BJ (cell line): ENCODE results near the gene S100A7. TPM values are rescaled to one million over a fixed set of nuclear protein-coding genes. Genes with fewer than 3 reads are reported as not detected.

ENCODE experiments used
- CTCF ChIA-PET: fragments of 350-600 bp; formaldehyde crosslinking; extraction: SDS; loops from one replicate; lab custom pipeline; 2021; ENCODE audit warnings: antibody characterized with exemption, inconsistent platforms; lab: Yijun Ruan, JAX
- POLR2A ChIA-PET: fragments of 300-600 bp; sonication (Branson Sonifier 250); formaldehyde crosslinking; extraction: SDS; loops from one replicate; lab custom pipeline; 2021; ENCODE audit warnings: antibody characterized with exemption; lab: Charles Lee
- DNase-seq: peaks from one replicate; pipeline ENCODE4 v3.0.0-alpha.2; 2011; ENCODE audit warnings: low read depth
- H3K27me3 ChIP-seq: 2 replicates; pipeline ENCODE4 v1.6.0; 2011; ENCODE audit warnings: low read length; ENCODE audit not compliant: control insufficient read depth, insufficient read depth
- H3K36me3 ChIP-seq: 2 replicates; pipeline ENCODE4 v1.5.1; 2011; ENCODE audit warnings: low read length; ENCODE audit not compliant: control insufficient read depth, insufficient read depth
- H3K4me3 ChIP-seq: 2 replicates; pipeline ENCODE4 v1.5.1; 2011; ENCODE audit warnings: low read depth, mild to moderate bottlenecking, control low read depth, low read length
- CTCF ChIP-seq: IDR thresholded peaks from 2 replicates; pipeline ENCODE4 v1.5.1; 2011; ENCODE audit warnings: low read depth, mild to moderate bottlenecking, control low read depth, inconsistent platforms, low read length, moderate library complexity; ENCODE audit not compliant: insufficient read depth
- polyA plus RNA-seq: library from polyadenylated mRNA; depleted of rRNA; stranded (reverse); fragments of >200 nt; gene quantifications from 2 replicates; pipeline ENCODE4 v1.2.3, GENCODE V29; 2011

Gene S100A7
- polyA plus RNA-seq, 1 experiment = not detected

- Histone ChIP-seq H3K27me3 (peaks cover 1% of the 10 kb centered on the region; the same call in 1 of the 2 replicates), H3K36me3 (no peaks in the 10 kb centered on the region), H3K4me3 (no peak overlapping the region)
- CTCF ChIA-PET = interaction anchor here (0.8 to 11.1 kb wide), 7 partner anchors 12 to 153 kb away, joined by 3 to 223 read pairs (median 4); partner anchors contain the start of gene S100A13
- no peak for DNase-seq
- TF ChIP-seq CTCF = no peak
- POLR2A ChIA-PET = no interaction called here
Measured at GRCh38 chr1:153506386-153506785, 45.9 kb upstream of the S100A7 start.

GRCh38 chr1:153505576-153505975 is 45.1 kb upstream of the S100A7 start:
- Histone ChIP-seq H3K27me3 (peaks cover 1% of the 10 kb centered on the region; the same call in 1 of the 2 replicates), H3K4me3 (no peak overlapping the region), H3K36me3 (no peaks in the 10 kb centered on the region)
- TF ChIP-seq CTCF = no peak
- ChIA-PET POLR2A (no interaction called here), CTCF (interaction anchor here (2.7 to 9.0 kb wide), 2 partner anchors 11 to 67 kb away, joined by 7 to 67 read pairs; no protein-coding TSS in a partner anchor)
- no peak for DNase-seq

- Histone ChIP-seq H3K36me3 (no peaks in the 10 kb centered on the region), H3K4me3 (no peak overlapping the region), H3K27me3 (peaks cover 9% of the 10 kb centered on the region)
- DNase-seq = no peak
- TF ChIP-seq CTCF = no peak
- POLR2A ChIA-PET = no interaction called here
- CTCF ChIA-PET = interaction anchor here (2.7 to 18.6 kb wide), 3 partner anchors 9 to 149 kb away, joined by 7 to 404 read pairs (median 67); partner anchors contain the start of genes PGLYRP4 and S100A9
Measured at GRCh38 chr1:153503766-153504165, 43.3 kb upstream of the S100A7 start.

- ChIA-PET POLR2A (interaction anchor here (0.6 kb wide), 1 partner anchor 111 kb away, joined by 3 read pairs; no protein-coding TSS in a partner anchor), CTCF (interaction anchor here (1.3 to 18.6 kb wide), 4 partner anchors 8 to 144 kb away, joined by 3 to 404 read pairs (median 4); partner anchors contain the start of genes PGLYRP4 and S100A9)
- no peak for DNase-seq
- Histone ChIP-seq H3K4me3 (no peak overlapping the region), H3K27me3 (peaks cover 14% of the 10 kb centered on the region), H3K36me3 (no peaks in the 10 kb centered on the region)
- TF ChIP-seq CTCF = no peak
Measured at GRCh38 chr1:153498746-153499145, 38.3 kb upstream of the S100A7 start.

- Histone ChIP-seq H3K36me3 (no peaks in the 10 kb centered on the region), H3K27me3 (peaks cover 13% of the 10 kb centered on the region), H3K4me3 (no peak overlapping the region)
- DNase-seq = no peak
- no peak for TF ChIP-seq CTCF
- POLR2A ChIA-PET = no interaction called here
- CTCF ChIA-PET = interaction anchor here (0.6 to 18.6 kb wide), 28 partner anchors 10 to 175 kb away, joined by 3 to 404 read pairs (median 6); partner anchors contain the start of genes PGLYRP4, S100A12, S100A2 and S100A5
Measured at GRCh38 chr1:153495536-153495935, 35.1 kb upstream of the S100A7 start.
